ENCODE measurements around the gene KLHL21. TPM values are rescaled to one million over a fixed set of nuclear protein-coding genes. Genes with fewer than 3 reads are reported as not detected.

The KLHL21 gene
- total and polyA plus RNA-seq, 9 of the 15 experiments (the other 6 are each of a cell fraction or from before 2014, with no cell fraction given) = 2.1 to 42.1 (median 17.5) TPM

- peak; percentile 70 for TF ChIP-seq ZBTB1 (CRISPR knock-in tag; IDR thresholded peaks at IDR 0.05; ENCODE audit: borderline replicate concordance, low read depth)
- TF ChIP-seq, protein P1, sequence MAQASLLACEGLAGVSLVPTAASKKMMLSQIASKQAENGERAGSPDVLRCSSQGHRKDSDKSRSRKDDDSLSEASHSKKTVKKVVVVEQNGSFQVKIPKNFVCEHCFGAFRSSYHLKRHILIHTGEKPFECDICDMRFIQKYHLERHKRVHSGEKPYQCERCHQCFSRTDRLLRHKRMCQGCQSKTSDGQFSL (CRISPR knock-in tag; IDR thresholded peaks at IDR 0.05) = no peak
- TF ChIP-seq, protein P1 (tag; IDR thresholded peaks at IDR 0.05) = no peak
- no peak for TF ChIP-seq ZBTB17 (CRISPR knock-in tag; IDR thresholded peaks at IDR 0.05)
- TF ChIP-seq, protein P2, sequence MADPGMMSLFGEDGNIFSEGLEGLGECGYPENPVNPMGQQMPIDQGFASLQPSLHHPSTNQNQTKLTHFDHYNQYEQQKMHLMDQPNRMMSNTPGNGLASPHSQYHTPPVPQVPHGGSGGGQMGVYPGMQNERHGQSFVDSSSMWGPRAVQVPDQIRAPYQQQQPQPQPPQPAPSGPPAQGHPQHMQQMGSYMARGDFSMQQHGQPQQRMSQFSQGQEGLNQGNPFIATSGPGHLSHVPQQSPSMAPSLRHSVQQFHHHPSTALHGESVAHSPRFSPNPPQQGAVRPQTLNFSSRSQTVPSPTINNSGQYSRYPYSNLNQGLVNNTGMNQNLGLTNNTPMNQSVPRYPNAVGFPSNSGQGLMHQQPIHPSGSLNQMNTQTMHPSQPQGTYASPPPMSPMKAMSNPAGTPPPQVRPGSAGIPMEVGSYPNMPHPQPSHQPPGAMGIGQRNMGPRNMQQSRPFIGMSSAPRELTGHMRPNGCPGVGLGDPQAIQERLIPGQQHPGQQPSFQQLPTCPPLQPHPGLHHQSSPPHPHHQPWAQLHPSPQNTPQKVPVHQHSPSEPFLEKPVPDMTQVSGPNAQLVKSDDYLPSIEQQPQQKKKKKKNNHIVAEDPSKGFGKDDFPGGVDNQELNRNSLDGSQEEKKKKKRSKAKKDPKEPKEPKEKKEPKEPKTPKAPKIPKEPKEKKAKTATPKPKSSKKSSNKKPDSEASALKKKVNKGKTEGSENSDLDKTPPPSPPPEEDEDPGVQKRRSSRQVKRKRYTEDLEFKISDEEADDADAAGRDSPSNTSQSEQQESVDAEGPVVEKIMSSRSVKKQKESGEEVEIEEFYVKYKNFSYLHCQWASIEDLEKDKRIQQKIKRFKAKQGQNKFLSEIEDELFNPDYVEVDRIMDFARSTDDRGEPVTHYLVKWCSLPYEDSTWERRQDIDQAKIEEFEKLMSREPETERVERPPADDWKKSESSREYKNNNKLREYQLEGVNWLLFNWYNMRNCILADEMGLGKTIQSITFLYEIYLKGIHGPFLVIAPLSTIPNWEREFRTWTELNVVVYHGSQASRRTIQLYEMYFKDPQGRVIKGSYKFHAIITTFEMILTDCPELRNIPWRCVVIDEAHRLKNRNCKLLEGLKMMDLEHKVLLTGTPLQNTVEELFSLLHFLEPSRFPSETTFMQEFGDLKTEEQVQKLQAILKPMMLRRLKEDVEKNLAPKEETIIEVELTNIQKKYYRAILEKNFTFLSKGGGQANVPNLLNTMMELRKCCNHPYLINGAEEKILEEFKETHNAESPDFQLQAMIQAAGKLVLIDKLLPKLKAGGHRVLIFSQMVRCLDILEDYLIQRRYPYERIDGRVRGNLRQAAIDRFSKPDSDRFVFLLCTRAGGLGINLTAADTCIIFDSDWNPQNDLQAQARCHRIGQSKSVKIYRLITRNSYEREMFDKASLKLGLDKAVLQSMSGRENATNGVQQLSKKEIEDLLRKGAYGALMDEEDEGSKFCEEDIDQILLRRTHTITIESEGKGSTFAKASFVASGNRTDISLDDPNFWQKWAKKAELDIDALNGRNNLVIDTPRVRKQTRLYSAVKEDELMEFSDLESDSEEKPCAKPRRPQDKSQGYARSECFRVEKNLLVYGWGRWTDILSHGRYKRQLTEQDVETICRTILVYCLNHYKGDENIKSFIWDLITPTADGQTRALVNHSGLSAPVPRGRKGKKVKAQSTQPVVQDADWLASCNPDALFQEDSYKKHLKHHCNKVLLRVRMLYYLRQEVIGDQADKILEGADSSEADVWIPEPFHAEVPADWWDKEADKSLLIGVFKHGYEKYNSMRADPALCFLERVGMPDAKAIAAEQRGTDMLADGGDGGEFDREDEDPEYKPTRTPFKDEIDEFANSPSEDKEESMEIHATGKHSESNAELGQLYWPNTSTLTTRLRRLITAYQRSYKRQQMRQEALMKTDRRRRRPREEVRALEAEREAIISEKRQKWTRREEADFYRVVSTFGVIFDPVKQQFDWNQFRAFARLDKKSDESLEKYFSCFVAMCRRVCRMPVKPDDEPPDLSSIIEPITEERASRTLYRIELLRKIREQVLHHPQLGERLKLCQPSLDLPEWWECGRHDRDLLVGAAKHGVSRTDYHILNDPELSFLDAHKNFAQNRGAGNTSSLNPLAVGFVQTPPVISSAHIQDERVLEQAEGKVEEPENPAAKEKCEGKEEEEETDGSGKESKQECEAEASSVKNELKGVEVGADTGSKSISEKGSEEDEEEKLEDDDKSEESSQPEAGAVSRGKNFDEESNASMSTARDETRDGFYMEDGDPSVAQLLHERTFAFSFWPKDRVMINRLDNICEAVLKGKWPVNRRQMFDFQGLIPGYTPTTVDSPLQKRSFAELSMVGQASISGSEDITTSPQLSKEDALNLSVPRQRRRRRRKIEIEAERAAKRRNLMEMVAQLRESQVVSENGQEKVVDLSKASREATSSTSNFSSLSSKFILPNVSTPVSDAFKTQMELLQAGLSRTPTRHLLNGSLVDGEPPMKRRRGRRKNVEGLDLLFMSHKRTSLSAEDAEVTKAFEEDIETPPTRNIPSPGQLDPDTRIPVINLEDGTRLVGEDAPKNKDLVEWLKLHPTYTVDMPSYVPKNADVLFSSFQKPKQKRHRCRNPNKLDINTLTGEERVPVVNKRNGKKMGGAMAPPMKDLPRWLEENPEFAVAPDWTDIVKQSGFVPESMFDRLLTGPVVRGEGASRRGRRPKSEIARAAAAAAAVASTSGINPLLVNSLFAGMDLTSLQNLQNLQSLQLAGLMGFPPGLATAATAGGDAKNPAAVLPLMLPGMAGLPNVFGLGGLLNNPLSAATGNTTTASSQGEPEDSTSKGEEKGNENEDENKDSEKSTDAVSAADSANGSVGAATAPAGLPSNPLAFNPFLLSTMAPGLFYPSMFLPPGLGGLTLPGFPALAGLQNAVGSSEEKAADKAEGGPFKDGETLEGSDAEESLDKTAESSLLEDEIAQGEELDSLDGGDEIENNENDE (IDR thresholded peaks at IDR 0.05; ENCODE audit: low read depth, low read length) = no peak
- TF ChIP-seq ZNF184 (CRISPR knock-in tag; IDR thresholded peaks at IDR 0.05) = no peak
- no peak for TF ChIP-seq NR1H2 (CRISPR knock-in tag; IDR thresholded peaks at IDR 0.05)
- no peak for TF ChIP-seq SREBF1 (IDR thresholded peaks at IDR 0.05; ENCODE audit: borderline replicate concordance, low read depth, low read length)
- no peak for TF ChIP-seq DPF2 (IDR thresholded peaks at IDR 0.05)
- peak; percentile 42 for TF ChIP-seq CCNT2 (IDR thresholded peaks at IDR 0.05; ENCODE audit: borderline replicate concordance, extremely low read depth, insufficient read length, low read depth, low read length)
- 0 out of 2 replicates have a peak, but pooled peaks have one; percentile 26 for TF ChIP-seq RB1 (IDR thresholded peaks at IDR 0.05; ENCODE audit: low read depth)
- TF ChIP-seq PRMT5 (CRISPR knock-in tag; IDR thresholded peaks at IDR 0.05) = no peak
- TF ChIP-seq HOXB6 (CRISPR knock-in tag; IDR thresholded peaks at IDR 0.05; ENCODE audit: borderline replicate concordance) = no peak
- TF ChIP-seq LARP7 (IDR thresholded peaks at IDR 0.05) = no peak
- no peak for TF ChIP-seq KLF6 (CRISPR knock-in tag; IDR thresholded peaks at IDR 0.05; ENCODE audit: borderline replicate concordance)
- TF ChIP-seq ZKSCAN8 (CRISPR knock-in tag; IDR thresholded peaks at IDR 0.05) = no peak
These were observed 12.5 kb upstream of the KLHL21 start (continued) for GRCh38 chr1:6614929-6615785.
